ELR (cell line): Measurements from ENCODE around the gene PKNOX2.
A peak's percentile ranks its signal among the peaks of the same experiment; 100 is the strongest.

Source experiments
- DNase-seq: peaks from one replicate; pipeline ENCODE4 v3.0.0-alpha.2; 2015; ENCODE audit warnings: low read depth

The PKNOX2 gene

DNA sequence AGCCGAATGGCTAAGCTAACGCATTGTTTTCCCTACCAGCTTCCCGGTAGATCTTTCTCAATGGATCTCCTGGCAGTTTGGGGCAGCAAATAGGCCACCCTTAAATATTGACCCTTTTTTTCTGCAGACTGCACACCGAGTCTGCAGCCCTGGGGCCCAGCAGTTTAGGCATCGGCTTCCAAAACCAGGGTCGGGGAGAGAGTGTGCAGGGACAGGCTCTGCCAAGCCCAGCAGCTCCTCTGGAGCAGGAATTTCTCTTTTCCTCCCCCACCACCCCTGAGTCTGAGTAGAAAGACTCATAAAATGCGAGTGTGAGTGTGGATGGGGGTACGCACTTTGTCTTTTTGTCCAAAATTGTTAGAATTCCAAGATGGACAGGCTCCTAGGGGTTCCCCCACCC, 218.3 kb downstream of the PKNOX2 start:
- DNase-seq: no peak

DNA sequence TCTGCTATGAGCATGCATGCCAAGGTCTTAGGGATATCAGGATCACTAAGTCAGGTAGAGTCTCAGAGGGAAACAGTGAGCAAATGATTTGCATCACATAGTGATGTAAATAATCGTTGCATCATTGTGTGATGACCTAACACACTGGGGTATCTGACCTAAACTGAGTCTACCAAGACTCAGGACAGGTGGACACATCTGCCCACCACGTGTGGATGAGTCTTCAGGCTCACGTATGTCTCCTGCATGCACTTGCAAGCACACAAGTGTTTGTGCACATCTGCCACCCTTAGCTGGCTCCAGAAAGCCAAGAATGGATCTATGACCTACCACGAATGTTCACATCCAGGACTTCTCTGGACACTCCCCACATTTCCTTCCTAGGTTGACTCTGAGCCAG, 220.3 kb downstream of the PKNOX2 start:
- no peak for DNase-seq

DNA sequence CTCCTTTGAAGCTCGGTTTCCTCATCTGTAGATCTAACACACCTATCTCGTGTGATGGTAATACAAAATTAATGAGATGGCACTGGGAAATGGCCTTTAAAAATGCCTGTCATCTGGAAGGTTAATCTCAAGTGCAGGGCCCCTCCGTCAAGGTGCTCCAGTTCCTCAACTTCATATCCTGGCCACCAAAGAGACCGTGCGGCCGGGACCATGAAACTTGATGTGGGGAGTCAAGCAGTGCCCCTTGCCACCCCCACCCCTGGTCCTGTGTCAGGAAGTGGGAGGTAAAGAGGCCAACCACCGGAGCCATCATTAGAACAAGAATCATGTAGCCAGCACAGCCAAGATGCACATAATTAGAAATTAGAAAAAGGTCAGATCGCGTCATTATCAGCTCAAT, 223.3 kb downstream of the PKNOX2 start:
- no peak for DNase-seq

DNA sequence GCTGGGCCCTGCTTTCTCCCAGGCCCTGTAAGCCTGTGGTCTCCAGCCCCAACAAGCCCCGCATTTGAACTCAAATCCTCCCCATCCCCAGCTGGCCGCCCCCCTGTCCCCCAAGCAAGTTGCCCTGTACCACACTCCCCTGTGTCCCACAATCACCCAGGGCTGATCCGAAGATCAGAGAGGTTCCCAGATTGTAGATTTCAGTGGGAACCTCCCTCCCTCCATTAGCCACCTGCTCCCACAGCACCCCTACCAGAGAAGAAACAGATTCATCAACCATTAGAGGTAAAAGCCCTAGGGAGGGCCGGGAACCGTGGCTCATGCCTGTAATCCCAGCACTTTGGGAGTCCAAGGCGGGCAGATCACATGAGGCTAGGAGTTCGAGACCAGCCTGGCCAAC, 224.1 kb downstream of the PKNOX2 start:
- DNase-seq: no peak

DNA sequence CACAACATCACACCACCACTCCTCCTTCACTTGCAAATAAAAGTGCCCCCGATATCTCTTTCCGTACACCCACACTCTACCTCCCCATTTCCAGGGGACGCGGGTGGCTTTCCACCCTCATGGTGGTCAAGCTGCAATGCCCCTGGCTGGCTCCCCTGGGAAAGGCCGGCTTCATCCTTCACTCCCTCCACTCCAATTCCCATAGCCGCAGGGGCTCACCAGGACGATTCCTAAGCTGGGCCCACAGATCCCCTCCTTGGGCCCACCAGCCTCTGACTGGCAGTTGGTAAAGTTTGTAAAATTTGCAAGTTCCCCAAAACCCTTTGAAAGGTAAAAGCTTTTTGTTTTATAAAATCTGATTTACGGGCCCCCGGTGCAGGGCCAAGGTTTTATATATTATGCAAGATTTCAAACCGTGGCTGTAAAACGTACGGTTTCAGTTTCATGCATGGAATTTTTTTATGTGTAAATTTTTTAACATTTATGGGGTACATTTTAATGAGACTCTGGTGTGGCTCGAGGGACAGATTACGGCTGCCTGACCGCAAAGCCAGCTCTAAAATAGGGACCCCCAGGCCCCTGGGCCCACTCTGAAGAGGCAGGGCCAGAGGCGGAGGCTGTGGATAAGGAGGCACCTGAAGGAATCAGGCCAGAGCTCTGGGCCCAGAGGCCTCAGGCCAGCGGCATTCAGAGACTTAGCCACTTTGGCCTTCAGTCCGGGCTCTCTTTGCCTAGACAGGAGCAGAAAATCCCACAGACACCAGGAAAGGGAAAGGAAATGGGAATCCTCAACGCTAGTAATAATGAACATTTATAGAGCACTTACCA, 225.0 kb downstream of the PKNOX2 start:
- DNase-seq: no peak

DNA sequence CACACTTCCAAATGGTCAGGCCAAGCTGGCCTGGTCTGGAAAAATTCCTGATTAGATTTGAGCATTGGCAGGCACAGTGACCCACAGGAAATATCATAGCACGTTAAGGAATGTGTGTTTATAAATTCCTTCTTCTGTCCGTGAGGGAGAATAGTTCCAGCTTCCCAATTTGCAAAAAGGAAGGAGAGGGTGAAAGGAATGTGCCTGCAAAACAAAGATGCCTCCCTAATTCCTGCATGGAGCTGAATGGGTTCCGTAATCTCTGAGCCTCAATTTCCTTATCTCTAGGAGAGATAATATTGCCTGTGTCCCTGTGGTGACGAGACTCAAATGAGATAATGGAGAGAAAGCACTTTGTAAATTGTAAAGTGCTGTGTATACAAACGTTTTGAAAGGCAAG, 226.4 kb downstream of the PKNOX2 start:
- DNase-seq: peak; percentile 26

DNA sequence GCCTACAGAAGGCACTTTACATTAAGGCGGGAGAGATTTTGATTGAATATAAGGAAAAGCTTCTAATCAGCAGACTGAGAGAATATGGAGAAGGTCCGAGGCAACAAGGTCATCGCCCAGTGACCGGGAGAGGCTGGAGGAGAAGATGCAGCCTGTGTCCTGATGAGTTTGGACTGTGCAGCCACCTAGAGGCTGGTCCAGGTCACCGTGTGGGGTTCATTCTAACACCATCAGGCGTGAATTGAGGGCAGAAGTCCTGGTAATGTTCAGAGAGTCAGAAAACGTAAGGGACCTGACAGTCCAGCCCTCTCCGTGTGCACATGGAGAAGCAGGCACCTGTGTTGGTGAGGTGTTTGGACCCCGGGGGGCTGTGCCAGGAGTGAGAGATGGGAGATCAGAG, 228.8 kb downstream of the PKNOX2 start:
- no peak for DNase-seq

DNA sequence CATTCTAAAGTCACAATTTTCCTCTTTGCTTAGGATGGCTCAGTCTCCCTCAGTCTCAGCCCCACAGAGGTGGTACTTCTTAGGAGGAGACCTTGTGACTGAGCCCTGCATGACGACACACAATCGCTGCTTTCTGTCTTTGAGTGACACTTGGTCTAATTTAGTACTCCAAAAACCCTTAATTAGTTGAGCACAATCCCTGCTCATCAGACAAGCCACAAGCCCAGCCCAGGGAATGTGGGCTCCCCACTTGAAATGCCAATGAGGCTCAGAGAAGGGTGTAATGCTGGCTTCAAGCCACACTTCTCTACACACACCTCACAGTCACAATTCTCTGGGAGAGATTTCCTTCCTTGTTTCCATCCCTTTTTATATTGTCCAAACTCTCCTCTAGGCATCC, 229.7 kb downstream of the PKNOX2 start:
- DNase-seq: no peak

DNA sequence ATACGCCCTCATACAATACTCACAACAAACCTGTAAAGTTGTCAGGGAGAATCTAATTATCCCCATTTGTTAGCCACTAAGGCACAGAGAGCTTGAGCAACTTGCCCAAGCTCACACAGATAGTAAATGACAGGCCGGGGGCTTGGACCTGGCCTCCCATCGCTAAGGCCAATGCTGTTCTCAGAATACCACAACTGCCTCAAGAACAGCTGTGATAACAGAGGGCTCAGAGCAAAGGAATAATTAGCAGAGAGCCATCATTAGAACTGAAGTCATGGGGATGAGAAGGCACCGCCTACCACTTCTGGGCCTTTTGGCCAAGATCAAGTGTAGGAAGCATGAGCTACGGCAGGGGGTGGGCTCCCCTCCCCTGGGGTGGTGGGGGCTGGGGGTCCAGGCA, 232.9 kb downstream of the PKNOX2 start:
- no peak for DNase-seq

DNA sequence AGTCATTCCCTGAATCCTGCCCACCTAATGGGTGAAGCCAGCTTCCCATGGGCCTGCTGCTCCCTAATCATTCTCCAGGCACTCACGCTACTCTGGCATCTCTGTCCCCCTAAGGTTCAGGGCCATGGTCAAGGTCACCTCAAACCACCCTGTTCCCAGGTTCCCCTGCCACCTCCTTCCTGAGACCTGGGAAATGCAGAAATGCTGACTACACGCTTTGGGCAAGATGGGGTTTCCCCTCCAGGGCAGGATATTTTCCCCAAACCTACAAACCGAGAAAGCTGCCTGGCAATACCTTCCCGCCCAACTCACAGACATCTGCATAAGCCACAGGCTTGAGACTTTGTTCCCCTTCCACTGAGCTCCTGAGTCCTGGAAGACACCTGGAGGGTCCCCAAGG, 233.9 kb downstream of the PKNOX2 start:
- DNase-seq: no peak

DNA sequence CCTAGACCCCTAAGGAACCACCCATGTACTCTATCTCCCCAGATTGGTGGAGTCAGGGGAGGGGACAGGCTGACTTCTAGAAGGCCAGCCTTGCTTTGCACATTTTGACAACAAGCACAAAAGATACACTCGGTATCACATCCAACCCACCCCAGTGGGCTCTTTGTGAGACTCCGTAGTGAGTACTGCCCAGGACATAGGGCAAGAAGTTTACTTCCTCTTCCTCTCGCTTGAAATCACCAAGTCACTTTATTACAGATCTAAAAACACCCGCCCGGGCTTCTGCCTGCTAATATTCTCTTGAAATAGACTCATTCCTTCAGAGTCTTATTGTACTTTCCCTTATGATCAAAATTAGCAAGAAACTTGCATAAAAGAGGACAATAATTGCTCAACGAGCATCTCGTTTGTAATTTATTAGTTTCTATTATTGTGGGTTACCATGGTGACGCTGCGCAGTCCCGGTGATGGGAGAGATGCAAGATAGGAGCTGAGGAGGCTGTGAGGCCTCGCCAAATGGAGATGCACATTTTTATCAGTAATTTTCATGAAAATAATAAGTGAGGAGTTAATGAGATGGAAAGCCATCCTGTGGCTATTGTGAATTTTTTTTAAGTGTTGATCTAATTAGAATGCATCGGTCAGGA, 234.6 kb downstream of the PKNOX2 start:
- no peak for DNase-seq

DNA sequence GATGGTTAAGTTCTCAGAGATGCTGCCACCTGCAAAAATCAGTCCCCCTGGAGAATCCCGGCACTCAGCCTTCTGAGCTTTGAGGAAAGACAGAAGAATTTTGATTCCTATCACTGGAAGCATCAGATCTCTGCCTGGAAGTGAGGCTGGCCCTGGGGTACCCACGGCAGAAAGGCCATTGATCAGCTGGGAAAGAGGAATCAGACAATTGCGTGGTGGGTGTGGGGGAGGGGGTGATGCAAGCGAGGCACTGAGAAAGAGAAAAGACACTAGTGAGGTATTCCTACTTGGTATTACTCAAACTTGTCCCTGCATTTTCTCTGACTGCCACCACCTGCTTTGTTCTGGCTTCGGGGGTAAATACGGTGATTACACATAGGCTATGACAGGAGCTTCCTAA, 235.4 kb downstream of the PKNOX2 start:
- DNase-seq: no peak

DNA sequence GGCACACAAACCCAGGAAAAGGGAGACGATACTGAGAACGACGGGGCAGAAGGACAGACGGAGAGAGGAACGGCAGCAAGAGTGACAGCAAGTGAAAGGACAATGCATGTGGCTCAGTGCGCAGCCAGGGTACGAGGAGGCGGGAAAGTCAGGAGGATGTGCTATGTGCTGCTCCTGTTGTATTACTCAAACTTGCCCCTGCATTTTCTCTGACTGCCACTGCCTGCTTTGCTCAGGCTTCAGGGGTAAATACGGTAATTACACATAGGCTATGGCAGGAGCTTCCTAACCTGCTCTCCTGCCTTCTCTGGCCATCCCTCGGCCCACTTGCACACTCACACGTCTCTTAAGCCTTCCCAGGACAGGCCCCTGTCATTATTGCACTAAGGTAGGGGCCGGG, 236.7 kb downstream of the PKNOX2 start:
- DNase-seq: no peak

DNA sequence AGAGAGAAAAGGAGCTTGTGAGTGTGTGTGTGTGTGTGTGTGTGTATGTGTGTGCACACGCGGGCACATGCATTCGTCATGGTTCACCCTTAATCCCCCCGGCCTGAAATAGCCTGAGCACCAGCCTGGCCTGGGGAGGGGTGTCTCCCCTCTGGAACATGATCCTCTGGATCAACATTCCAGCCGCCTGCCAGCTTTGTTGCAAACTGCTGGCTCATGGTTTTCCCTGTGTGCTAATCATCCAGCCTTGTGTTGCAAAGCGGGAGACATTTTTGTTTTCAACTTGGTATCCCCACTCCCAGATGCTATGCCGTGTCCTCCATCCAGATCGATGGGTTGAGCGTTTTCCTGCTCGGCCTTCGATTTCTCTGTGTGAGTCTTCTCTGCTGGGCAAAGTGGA, 237.2 kb downstream of the PKNOX2 start:
- DNase-seq: no peak

DNA sequence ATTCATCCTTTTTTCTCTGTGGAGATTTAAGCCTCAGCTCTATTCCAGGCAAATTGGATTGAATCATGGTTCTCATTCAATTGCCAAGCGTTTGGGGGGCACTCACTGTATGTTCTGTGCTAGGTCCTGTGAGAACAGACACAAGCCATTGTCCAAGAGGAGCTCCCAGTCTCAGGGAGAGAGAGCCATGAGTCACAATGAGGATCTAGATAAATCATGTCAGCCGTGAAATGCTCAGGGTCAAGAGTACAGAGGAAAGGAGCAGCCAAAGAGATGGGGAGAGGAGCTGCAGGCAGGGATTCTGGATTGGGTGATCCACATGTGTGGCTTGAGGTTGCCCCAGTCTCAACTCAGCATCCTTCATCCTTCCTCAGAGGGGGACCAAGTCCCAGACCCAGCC, 237.9 kb downstream of the PKNOX2 start:
- DNase-seq: peak; percentile 61

DNA sequence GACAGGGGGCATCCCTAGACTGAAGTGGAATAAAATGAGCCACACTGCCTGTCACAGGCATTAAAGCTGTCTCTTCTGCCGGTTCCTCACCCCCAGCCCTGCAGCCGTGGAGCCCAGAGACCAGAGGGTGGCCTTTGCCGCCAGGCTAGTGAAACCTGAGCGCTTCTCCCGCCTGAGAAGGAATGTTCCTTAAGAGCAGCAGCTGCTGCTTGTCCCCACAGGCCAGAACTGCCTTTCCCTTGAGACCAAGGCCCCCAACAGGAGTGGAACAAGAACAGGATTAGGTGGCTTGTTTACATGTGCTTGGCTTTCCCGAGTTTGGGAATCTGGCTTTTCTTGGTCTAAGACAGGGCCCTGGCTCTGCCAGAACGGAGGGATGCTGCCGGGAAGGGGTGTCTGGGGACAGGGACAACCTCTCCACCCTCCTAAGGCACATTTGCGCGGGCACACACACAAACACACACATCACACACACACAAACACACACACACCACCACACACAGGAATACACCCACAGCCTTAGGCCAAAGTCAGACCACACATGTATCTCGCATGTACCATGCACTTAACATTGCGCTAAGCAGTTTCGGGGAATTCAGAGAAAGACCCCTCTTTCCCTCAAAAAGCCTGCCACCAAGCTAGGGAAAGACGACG, 239.7 kb downstream of the PKNOX2 start:
- DNase-seq: no peak

DNA sequence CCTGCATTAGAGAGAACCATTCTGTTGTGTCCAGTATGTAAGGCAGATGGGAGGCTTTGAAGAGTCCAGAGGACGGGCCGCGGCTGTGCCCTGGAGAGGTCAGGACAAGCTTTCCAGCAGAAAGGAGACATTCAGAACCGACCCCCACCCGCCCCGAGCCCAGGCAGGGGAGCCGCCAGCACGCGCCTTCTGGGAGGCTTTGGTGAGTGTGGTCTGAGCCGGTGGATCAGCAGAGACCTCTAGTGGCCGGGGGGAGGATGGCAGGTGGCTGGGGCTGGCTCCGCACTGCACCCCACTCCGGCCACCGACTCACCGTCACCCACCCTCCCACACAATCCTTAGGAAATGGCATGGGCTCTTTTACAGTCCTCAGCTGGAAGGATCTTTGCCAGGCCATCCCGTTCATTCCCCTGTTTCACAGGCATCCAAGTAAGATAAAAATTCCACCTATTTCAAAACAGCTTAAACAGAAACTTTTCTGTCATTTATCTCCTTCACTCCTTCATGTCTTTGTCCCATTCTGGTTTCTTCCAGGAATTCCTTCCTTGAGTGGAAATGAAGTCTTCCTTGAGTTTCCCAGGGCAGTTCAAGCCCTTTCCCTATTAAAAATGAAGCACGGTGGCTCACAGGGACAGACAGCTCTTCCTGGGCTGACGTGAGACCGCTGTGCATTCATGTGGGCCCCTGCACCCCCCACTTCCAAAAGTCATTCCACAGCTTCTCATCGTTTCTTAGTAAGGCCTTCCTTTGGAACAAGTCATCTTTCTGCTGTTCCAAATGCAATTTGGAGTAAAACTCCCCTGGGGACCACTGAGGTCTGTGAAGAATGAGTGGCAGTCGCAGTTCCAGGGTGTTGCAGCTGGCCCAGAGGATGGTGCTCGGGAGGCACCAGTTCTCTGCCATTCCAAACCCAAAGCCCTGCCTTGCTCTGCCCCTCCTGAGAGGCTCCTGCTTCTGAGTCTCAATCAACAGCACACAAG, 240.6 kb downstream of the PKNOX2 start:
- DNase-seq: peak; percentile 52

DNA sequence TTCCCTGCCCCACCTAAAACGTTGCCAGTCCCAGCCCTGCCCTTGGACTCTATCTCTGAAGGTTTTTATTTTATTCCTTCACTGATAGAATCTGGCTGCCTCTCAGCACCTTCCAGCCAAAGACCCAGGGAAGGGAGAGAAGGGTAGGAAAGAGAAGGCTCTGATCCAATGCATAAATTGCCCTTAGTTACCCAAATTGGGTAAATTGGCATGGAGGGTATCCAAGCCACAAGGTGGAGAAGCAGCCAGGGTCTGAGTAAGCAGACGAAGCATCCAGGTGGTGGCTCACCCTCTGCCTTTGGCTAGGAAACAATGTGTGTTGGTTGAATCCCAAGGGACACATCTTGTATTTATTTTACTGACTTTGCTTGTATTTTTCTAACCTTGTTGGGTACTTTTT, 242.5 kb downstream of the PKNOX2 start:
- DNase-seq: no peak

DNA sequence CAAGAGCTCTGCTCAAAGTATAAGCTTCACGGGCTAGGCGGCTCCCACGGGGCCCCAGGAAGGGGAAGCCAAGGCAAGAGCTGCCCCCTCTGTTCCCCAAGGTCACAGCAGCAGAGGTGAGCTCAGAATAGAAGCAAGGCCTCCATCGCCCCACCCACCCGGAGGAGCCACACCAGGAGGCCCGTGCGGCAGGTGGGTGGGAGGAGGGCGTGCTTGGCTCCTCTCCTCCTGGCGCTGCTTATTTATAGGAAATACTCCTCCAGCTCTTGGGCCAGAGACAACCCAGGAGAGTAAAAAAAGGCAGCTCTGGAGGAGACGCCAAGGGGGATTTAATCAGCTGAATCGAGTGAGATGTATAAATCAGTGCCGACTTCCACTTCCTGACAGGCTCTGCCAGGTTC, 243.8 kb downstream of the PKNOX2 start:
- DNase-seq: no peak

DNA sequence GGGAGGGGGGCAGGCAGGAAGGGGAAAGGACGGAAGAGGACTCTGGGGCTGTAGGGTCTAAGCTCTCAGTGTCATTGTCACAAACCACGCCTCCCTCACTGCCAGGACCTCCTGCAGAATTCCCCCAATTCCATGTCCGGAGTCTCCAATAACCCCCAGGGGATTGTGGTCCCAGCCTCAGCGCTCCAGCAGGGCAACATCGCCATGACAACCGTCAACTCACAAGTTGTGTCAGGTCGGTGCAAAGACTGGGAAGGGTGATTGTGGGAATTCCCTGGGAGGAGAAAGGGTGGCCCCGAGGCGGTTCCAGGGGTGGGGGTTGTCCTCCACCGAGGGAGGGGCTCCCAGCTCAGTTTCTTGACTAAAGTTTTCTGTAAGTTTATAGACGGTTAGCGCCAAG, 245.5 kb downstream of the PKNOX2 start:
- peak; percentile 6 for DNase-seq

DNA sequence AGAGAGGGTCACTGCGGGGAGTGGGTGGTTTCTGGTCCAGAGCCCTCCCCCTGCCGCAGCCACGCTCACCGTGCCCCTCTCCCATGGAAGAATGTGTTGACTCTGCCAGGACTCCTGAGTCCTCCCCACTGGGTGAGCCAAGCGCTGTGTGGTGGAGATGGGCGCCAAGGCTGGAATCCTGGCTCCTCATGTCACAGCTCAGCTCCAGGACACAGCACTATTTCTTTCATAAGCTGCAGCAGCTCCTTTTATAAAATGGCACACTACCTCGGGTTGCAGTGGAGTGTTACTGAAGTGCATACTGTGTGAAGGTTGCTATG, 247.6 kb downstream of the PKNOX2 start:
- no peak for DNase-seq

DNA sequence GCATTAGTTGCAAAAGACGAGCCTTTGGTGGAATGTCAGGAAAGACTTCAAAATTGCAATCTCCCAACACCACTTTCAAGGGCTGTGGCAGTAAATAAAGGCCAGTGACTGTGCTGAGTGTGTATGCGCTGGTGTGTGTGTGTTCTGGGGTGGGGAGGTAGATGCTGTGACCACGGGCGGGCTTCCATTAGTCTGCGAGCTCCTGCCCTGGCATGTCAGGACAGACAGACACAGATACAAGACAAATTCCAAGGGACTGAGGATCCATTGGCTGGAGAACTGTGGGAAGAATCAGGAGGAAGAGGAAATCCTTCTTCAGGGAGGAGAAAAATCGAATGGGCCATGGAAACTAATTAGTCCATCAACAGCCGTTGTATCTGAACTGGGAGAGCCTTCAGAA, 248.0 kb downstream of the PKNOX2 start:
- no peak for DNase-seq
